Measurements from ENCODE around the gene LOXL4.

The LOXL4 gene

DNA sequence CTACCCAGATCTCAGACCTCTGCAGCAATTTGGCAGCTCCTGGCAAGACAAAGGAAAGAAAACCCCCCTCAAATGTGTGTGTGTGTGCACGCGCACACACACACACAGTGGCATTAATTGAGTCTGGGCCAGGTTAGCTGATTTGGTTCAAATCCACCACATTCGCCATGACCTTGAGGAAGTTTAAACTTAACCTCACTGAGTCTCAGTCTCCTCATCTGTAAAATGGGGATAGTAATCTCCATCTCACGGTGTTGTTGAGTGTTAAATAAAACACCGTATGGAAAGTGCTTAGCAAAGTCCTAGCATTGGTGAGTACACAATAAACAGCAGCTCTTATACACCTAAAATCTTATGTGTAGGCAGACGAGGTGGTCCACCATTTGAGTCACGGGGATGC lies 4.9 kb downstream of the LOXL4 start:
- no peak for DNase-seq

DNA sequence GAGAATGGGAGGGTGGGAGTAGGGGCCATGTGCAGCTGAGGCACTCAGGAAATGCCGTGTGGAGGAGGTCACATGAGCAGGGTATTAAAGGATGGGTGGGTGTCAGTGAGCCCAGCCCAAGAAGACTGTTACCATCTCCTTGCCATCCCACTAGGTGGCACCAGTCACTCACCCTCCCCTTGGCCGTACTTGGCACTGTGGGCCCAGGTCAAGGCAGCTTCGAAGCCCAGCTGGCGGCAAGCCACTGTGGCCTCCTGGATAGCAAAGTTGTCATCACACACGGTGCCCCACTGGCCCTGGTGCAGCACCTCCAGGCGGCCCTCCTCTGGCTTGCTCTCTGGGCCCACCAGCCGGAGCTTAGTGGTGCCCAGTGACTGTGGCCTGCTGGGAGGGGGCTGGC lies 5.4 kb downstream of the LOXL4 start:
- no peak for DNase-seq

DNA sequence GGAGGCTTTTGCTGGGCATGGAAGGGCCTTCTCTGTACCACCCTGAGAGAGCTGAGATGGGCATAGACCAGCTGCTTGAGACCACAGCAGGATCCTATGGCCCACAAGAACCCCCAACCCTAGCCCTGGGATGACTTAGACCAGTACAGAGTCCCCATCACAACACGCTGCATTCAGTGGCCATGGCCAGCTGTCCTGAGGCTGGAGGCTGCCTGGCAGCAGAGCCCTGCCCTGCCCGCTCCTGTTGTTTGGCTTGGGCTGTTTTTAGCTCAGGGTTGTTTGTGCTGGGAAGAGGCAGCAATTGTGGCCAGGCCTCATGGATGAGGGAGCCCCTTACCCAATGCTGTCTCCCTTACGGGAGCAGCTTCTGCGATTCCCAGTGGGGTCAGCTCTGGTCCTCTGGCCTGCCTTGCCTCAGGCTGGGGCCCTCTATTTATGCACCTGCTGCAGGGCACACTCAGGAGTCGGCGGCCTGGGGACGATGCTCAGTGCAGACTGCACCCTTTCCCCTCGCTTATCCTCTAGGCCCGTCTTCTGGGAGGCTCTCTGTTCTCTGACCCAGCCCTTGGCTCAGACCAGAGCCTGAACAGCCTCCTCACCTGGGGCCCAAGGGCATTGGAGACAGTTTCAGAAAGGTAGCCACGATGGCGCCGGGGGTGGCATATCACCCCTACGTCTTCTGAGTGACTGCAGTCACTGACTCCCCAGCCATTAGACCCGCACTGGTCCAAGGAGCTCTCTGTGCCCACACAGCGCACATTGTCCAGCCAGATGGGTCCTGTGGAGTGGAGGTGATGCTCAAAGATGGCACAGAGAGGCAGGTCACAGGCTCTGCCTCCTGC lies 6.3 kb downstream of the LOXL4 start:
- DNase-seq: no peak

DNA sequence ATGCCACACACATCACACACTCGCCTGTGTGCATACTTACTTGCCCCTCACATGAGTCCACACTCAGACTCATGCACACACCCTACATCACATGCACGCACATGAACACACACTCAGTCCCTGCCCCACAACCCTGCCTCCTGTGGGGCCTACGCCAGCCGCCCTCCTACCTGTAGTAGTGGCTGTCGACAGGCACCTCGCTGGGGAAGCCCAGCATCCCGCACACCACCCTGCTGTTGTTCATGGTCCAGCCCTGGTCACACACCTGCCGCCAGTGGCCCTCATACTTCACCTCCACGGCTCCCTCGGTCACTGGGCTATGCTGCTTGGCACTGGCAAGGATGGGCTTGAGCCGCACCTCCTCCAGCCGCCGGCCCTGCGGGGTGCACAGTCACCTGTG lies 7.2 kb downstream of the LOXL4 start:
- no peak for DNase-seq

DNA sequence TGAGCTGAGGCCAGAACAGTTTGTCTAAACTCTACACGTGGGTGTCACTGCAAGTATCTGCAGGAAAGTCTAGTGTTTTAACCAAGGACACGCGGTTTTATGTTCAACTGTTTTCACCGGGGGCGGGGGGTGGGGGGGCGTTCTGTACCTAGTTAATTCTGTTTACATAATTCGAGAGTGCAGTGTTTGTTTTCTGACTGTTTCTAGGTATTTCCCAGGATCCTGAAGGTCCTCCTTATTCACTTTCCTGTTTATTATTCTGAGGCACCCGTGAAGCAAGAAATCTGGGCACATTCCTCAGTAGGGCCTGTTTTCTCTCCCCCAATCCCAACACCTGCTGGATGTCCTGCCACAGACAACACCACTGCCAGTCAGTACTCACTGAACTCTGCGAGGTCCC lies 7.6 kb downstream of the LOXL4 start:
- no peak for DNase-seq

DNA sequence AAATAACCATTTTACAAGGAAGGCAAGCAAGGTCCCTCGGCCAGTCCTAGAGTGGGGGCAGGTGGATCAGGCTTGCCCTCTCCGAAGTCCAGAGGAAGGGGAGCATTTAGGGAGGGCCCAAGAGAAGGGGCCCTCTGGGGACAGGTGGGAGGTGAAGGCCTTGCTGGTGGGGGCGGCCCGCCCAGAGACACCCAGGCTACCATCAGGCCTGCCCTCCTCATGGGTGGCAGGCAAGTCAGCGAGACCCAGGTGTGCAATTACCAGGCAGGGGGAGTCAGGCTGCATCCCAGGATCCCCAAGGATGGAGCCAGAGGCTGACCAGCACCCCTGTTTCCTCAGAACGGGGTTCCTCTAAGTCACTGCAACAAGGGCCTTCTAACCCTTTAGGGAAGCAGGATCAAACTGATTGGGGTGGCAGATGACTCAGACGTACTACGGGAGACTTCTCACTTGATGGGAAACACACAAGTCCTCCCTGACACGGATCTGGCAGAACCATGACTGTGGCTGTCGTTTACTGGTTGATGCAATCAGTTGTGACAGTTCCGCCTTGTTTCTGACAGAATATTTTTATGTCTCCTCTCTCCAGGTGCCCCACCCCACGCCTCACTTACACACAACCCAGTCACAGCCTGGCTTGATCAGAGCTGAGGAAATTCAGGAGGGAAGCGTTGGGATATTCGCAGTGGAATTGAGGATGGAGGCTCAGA lies 8.2 kb downstream of the LOXL4 start:
- no peak for DNase-seq

DNA sequence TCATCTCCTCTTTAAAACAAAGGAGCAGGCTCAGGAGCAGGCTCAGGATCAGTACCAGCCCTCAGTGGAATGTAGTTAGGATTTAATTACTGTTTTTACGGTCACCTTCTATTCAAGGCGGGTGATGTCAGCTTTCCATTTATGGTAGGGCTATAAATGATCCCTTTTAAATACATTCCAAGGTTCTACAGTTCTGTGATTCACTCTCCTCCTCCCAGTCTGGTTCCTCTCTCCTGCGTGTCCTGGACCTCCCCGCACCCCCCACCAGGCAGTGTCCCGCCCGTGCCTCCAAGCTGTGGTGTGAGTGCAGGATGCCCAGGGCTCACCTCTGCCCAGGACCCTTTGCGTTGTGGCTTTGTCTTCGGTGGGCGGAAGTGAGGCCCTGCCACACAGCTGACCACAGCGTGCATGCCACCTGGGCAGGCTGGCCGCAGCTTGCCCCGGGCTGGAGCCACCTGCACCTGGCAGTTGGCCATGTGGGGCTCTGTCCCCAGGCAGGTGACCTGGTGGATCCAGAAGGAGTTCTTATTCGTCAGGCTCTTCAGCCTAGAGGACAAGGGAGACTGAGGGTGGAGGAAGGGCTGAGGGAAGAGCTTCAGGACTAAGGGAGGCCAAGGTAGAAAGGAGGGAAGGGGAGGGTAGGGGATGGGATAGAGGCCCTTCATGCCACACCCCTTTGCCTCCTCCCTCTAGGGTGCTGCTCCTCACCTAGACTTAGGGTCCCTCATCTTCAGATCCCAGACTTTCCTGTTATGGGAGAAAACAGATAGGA lies 9.1 kb downstream of the LOXL4 start:
- DNase-seq: no peak

DNA sequence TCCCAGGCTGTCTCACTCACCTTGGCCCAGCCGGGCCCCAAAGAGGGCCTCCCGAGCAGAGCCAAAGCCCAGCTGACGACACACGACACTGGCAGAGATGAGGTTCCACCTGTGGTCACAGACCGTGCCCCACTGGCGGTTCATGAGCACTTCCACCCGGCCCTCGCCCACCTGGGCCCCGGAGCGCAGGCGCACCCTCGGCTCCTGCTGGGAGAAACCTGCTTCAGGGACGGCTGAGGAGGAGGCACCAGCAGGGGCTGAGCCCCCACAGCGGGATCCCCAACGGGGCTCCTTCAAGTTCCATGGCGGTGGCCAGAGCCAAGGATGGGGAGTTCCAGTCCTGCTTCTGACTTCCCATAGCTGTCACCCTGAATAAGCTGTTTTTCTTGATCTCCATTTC lies 10.0 kb downstream of the LOXL4 start:
- DNase-seq: no peak

DNA sequence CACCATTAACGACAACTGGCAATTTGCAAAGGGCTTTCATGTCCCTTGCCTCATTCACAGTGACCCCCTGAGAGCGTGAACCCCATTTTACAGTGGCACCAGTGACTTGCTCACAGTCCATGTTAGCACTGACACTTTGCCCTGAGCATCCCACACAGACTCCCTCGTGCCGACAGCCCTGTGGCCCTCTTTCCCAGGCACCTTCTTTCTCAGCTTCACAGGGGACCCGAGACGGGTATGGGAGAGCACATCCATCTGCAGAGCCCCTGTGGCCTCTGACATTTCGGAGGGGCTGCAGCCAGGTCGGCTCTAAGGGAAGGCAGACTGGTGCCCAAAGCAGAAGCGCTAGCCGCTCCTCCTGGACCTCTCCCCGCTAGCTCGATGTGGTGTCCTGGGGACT lies 10.8 kb downstream of the LOXL4 start:
- no peak for DNase-seq

DNA sequence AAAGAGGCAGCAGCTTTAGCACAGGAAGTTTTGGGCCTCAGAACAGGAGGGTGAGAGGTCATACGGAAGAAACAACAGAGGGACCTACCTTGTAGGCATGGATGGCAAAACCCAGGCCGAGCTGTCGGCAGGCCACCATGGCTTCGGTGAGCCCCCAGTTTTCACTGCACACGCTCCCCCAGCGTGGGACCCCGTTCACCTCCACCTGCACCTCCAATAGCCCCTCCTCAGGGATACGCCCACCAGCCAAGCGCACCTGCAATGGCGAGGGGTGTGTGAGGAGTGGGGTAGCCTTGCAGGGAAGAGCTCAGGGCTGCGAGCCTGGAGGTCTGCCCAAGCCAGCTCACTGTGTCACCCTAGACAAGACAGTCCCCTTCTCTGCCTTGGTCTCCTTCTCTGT lies 11.3 kb downstream of the LOXL4 start:
- no peak for DNase-seq

DNA sequence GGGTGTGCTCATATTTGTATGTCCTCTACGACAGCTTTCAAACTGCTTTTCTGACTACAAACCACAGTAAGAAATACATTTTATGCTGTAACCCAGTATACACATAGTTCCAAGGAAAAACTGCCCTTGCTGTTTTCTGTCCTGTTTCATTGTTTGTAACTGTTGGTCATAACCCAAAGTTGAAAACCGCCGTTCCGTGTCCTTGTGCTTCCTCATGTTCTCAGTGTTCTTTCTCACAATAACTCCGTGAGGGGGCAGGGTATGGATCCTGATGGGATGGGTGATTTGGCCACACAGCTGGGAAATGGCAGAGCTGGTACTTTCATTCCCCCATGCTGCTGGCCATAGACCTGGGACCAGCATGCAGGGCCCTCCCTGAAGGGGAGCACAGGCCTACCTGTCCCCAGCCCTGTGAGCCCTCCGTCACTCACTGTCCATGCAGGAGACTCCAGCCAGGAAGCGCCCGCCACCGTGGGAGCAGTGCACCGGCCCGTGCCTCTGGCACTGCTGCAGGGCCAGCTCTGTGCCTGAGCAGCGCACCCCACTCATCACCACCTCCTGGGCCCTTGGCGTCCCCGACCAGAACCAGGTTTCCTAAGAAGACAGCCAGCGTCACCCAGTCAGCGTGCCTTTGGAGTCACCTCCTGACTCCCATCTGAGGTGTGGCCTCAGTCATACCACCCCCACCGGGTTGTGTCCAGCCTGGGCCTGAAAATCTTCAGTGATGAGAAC lies 12.7 kb downstream of the LOXL4 start:
- DNase-seq: no peak

DNA sequence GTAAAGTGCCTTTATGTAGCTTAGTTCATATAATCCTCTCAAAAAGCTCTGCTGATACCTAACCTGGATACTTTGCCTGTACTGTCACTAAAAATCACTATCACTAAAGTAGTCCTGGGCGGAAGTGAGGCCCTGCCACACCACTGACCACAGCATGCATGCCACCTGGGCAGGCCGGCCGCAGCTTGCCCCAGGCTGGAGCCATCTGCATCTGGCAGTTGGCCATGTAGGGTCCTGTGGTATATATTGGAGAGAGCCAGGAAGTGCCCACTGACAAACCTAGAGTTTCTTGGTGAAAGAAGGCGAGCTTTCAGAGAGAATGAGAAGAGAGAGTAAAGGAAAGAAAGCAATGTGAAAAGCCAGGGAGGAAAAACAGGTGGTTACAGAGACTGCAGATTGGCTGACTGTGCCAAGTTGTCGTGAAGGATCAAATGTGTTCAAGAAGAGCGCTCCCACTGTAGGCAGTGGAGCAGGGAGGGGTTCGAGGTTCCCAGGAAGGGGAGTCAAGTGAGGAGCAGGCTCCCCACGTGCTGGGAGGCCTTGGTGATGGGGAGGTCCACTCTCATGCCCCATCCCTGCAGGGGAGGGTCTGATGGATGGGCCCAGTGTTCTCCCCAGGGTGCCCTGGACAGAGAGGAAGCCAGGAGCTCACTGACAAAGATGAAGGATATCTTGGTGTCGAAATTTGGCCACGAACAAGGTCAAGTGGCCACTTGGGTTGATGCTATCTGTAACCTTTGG lies 13.6 kb downstream of the LOXL4 start:
- no peak for DNase-seq

DNA sequence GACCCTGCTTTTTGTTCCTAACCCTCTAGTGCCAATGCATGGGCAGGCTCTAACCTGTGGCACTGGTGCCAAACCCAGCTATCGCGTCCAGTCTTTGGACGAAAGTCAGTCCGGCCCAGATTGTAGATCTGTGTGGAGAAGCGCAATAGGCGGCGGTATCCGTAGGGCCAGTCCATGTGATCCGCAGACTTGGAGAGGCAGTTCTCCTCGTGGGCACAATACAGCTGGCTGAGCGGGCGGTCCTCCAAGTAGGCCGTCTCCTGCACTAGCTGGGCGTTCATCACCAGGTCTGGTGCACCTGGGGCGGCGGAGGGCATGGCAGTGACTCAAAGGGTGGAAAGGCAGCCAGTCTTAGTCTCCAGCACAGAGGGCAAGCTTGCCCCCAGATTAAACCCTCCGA lies 14.5 kb downstream of the LOXL4 start:
- DNase-seq: no peak

DNA sequence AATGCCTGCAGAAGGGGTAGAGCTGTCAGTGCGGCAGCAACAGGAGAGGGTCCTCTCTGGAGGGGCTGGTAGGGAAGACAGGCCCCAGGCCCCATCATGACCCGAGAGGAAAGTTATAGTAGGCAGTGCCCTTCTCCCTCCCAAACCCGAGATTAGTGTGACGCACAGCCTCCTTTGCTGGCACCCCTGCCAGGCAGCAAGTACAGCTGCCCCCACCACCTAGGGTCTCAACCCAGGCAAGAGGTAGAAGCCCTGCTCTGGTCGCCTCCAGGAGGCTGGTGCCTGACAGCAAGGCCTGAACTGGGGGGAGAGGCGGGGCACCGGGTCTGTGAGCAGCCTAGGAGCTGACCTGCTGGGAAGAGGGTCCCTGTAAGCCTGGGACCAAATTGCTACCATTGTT lies 15.5 kb downstream of the LOXL4 start:
- no peak for DNase-seq

DNA sequence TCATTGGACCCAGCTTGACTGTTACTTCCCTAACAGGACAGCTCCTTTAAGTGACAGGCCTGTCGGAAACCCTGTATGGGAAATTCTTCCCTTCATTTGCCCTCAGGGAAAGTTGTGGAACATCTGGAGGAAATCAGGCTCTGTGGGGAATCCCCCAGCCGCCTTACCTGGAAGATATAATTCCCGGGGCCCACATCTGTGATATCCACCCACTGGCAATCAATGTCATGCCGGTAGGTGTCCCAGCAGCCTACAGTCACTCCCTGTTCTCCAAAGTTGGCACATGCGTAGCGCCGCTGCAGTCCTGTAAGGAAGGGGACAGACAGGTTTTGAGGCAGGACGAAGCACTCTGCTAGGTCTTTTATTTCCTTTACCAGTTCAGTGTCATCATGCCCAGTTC lies 16.6 kb downstream of the LOXL4 start:
- DNase-seq: no peak

DNA sequence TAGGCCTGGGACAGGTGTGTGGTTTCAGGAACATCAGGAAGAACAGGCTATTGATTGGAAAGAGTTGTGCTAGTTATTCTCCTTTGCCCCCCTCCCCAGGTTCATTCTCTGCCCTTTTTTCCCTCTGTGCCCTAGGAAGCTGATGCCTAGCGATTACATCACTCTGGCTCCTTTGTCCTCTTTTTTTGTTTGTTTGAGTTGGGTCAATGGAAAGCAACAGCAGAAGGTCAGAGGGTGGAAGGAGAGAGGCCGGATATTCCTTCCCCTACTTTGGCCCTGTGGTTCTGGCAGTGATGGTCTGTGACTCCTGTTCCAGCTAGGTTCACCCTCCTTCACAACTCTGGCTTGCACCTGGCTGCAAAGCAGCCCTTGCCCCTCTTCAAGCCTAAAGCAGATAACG lies 18.9 kb downstream of the LOXL4 start:
- DNase-seq: no peak

DNA sequence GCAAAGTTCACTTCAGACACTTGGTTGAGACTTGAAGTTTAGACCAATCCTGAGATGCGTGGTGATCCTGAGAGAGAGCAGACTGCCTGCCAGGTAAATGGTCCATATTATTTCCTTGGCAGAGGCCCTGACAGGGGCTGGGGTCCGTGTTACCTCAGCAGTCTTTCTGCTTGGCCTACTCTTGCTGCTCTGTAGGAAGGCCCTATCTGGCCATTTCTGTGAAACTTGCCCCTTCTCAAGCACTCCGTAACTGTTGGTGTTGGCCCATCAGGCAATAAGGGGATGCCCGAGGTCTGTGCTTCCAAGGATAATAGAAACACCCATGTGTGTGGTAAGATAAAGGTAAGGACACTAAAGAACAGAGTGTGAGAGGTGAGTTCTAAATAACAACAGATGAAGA lies 20.0 kb downstream of the LOXL4 start:
- no peak for DNase-seq

DNA sequence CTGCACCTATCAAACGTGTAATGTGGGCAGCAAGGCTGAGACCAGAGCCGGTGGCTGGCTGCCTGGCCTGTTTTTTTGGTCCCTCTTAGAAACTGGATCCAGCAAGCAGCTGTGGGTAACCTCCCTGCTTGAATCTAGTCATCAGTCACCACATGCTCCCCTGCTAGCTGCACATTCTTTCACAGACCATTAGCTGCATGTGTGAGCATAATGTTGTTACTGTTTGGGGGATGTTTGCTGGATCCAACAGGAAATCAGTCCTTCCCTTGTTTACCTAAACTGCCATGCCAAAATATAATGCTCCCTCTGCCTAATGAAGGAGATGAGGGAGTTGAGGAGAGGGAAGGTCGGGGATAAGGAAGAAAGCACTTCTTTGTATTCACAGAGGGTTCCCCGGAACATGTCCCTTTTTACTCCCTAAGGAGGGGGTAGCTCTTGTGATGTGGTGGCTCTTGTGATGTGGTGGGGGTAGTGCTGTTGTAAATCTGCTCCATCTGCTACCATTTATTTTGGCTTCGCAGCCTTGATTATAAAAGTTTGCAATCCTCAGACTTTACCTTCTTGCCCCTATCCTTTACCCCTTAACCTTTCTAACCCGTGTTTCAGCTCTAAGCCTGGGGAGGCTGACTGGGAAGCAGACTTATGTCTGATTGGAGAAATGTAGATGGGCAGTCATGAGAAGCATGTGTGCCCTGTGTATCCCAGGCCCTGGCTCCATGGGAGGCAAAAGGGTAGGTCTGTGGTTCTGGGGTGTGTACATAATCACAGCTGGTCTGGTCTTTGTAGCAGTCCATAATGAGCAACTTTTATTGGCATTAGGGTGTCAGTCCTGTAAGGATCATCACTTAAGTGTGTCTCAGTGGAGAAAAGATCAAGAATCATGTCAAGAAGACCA lies 20.8 kb downstream of the LOXL4 start:
- DNase-seq: no peak

DNA sequence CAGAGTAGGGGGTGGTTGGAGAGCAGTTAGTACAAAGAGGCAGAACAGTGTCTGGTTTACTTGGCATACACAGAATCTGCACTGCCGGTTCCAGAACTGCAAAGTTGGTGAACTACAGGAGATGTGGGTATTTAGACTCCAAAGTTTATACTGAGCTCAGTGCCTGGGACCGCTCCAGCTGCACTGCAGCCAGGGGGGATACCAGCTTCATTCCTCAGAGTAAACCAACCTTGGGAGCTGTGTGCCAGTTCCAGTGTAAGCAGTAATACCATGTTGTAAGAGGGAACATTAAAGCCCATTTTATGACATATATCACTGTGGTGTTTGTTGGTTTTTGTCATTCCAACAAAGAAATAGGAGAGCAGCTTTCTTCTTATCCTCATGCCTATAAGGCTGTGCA lies 23.4 kb downstream of the LOXL4 start:
- DNase-seq: no peak

DNA sequence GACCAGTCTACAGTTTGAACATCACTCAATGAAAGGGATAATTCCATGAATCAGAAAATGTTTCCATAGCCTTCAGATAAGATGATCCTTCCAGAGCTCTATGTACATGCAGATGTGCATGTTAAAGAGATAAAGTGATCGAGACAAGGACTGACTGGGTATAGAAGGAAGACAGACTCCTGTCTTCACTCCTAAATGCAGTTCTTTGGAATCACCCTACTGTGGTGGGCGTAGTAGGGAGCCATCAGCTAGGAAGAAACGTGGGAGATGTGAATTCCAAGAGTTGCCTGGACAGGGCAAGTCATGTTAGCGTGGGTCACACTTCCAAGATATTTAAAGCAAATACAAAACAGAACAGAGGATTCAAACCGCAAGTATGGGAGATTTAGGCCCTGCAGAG lies 23.9 kb downstream of the LOXL4 start:
- DNase-seq: no peak

DNA sequence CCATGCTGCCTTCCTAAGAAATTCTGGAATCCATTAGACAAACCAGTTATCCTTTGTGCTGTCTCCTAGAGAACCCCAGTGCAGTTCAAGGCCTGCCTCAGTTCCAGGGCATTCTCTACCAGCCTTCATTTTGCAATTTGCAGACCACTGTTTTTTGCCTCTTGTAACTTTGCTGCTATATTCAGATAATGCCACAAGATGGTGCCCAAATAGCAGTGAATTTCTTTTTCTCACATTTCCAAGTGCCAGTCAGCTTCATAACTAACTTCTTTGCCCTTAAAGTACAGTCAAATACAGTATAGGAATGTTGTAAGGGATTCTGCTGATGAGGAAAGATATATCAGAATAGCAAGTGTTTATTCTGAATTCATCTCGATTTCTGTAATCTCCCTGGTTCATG lies 25.2 kb downstream of the LOXL4 start:
- DNase-seq: no peak

Measured in activated CD8-positive, alpha-beta memory T cell treated with anti-CD3 and anti-CD28 coated beads, Interleukin-2, amount 50 U/mL, for 48 hours (primary cell).